ENCODE measurements around the gene NAV1. TPM values are rescaled to one million over a fixed set of nuclear protein-coding genes. Genes with fewer than 3 reads are reported as not detected.

The NAV1 gene
- total and polyA plus RNA-seq, 2 donors (not counting 3 experiments of a cell fraction or from before 2014, with no cell fraction given), result 19.9 to 138 TPM

DNA sequence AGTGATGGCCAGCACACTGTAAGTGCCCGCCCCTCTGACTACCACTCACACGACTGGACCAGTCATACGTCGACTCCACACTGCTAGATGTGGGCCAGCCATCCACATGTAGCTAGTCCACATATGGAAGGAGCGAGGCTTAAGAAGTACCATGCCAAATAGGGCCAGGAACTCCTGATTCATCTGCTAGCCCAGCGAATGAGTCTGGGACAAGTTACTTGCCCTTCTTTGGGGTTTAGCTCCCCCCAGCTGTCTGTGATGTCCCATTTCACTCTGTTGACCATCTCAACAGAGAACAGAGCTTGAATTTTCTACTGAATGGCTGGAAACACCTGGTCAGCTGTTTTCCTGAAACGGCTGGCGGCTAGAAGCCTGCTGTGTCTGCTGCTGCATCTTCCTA is 37.8 kb upstream of the NAV1 start:
- Histone ChIP-seq H2AFZ (ENCODE audit: low read depth, low read length) (no peak overlapping the region), H3K27me3 (ENCODE audit: control insufficient read depth in 2 of 2, insufficient read depth in 2 of 2, low read length in 2 of 2) (no peaks in the 10 kb centered on the region), H3K36me3 (ENCODE audit: control insufficient read depth in 2 of 2, extremely low read depth in 1 of 2, insufficient read depth in 2 of 2, low read length in 2 of 2) (peaks cover 3% of the 10 kb centered on the region in 2 experiments), H3K4me1 (ENCODE audit: control insufficient read depth, extremely low read depth, insufficient read depth, low read length) (peaks cover 61% of the 10 kb centered on the region), H4K20me1 (replicated peaks; ENCODE audit: control insufficient read depth, extremely low read depth, insufficient read depth, low read length) (no peaks in the 10 kb centered on the region), H3K9me3 (replicated peaks; ENCODE audit: control insufficient read depth, insufficient read depth, low read length) (no peaks in the 10 kb centered on the region), H3K79me2 (ENCODE audit: control insufficient read depth, insufficient read depth, low read length) (peaks cover 95% of the 10 kb centered on the region), H3K4me3 (replicated peaks in 1 of 3; ENCODE audit: insufficient read depth in 1 of 3, low read depth in 1 of 3, low read length in 3 of 3) (no peak overlapping the region), H3K9ac (replicated peaks; ENCODE audit: extremely low read depth, insufficient read depth, low read length) (no peak overlapping the region), H3K27ac (ENCODE audit: insufficient read depth, low read depth, low read length) (peak overlapping the region; percentile 28), H3K9me1 (replicated peaks; ENCODE audit: control insufficient read depth, extremely low read depth, insufficient read depth, low read length) (no peaks in the 10 kb centered on the region), H3K4me2 (ENCODE audit: insufficient read depth, low read length) (no peak overlapping the region)
- DNase-seq (ENCODE audit: low read depth, low spot score) (peak; percentile 45), FAIRE-seq (peak; percentile 62)
- BruUV-seq (replicated peaks), result no TSS peak
- TF ChIP-seq CTCF (IDR thresholded peaks at IDR 0.05; ENCODE audit: extremely low read depth in 1 of 2, insufficient read depth in 1 of 2, low read depth in 1 of 2, low read length in 2 of 2) (no peak), EZH2 (IDR thresholded peaks at IDR 0.05; ENCODE audit: borderline replicate concordance, low read depth, low read length, severe bottlenecking) (no peak), MYC (IDR thresholded peaks at IDR 0.05; ENCODE audit: low read depth, low read length) (no peak), GATA2 (IDR thresholded peaks at IDR 0.05; ENCODE audit: insufficient read depth, insufficient read length, low read depth, low read length) (no peak), POLR2AphosphoS5 (IDR thresholded peaks at IDR 0.05; ENCODE audit: insufficient read depth, low read depth, low read length) (no peak), MAX (IDR thresholded peaks at IDR 0.05; ENCODE audit: insufficient read depth, insufficient read length) (no peak), JUN (IDR thresholded peaks at IDR 0.05; ENCODE audit: borderline replicate concordance, insufficient read depth, insufficient read length, low read depth) (no peak), FOS (IDR thresholded peaks at IDR 0.05; ENCODE audit: borderline replicate concordance, insufficient read depth, low read length) (no peak), POLR2A (IDR thresholded peaks at IDR 0.05; ENCODE audit: low read depth, low read length) (no peak)
- POLR2A ChIA-PET, result interaction anchor here (0.6 to 7.8 kb wide), 3 partner anchors 11 to 32 kb away, joined by 3 to 124 read pairs (median 5); partner anchors contain the start of gene PHLDA3
- dilution Hi-C loops (cut with MboI; ENCODE audit: extremely low pct_ligation_motif_present, low sequenced_read_pairs), result no loop called here
- CTCF ChIA-PET, result interaction anchor here (1.5 to 28.3 kb wide), 3 partner anchors 4 to 53 kb away, joined by 5 to 1317 read pairs (median 1317); partner anchors contain the start of gene CSRP1
- intact Hi-C loops (cut with micrococcal nuclease), result no loop called here
